Stimulated activated naive CD4-positive, alpha-beta T cell (primary cell): Measurements from ENCODE around the gene MIPOL1.
"Not testable (repeated sequence)": the region's sequence is repeated elsewhere in the genome, so short reads cannot be mapped to it uniquely, and the experiment has no call there.

Experiments used
- DNase-seq, 6 experiments: peaks; one replicate each; lab custom pipeline; 2025; lab: John Stamatoyannopoulos, UW

MIPOL1 gene

DNA sequence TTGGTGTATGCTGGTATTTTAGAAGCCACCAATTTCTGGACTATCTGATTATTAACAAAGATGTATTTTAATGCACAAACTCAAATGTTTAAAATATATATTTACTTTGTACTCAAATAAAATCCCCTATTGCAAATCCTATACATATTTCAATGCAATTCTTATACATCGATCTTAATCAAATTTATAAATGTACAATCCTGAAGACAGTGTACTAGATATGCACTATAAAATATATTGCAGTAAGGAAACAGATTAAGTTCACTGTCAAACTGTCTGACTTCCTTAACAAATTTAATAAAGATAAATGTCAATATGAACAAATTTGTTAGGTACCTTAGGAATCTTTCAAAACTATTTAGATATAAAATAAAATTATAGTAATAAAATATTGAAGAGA, 353.4 kb downstream of the MIPOL1 start:
- DNase-seq: no peak

DNA sequence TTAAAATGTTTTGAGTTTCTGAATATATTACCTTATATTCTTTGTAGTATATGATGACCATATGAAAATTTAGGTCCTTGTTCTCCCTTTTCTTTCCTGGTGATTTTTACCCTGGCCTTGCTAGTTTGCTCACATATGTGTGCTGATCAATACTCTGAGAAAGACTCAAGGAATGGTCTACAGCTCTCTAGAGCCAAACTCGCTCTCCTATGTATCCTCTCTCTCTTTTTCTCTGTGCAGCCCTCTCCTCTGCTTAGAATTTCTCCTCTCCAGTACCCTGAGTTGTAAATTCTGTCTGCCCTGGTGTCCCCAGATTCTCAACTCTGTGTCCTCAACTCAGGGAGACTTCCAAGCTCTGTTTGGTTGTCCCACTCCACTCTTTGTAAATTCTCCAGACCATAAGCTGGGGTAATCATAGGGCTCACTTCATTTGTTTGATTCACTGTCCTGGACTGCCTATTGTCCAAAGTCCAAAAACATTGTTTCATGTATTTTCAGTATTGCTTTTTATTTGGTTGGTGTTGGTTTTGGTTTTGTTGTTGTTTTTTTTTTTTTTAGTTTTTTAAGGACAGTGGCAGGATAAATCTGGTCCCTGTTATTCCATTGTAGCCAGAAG, 356.3 kb downstream of the MIPOL1 start:
- no peak for DNase-seq

DNA sequence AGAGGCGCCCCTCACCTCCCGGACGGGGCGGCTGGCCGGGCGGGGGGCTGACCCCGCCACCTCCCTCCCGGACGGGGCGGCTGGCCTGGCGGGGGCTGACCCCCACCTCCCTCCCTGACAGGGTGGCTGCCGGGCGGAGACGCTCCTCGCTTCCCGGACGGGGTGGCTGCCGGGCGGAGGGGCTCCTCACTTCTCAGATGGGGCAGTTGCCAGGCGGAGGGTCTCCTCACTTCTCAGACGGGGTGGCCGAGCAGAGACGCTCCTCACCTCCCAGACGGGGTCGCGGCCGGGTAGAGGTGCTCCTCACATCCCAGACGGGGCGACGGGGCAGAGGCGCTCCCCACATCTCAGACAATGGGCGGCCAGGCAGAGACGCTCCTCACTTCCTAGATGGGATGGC, 357.9 kb downstream of the MIPOL1 start:
- not testable (repeated sequence) for DNase-seq

DNA sequence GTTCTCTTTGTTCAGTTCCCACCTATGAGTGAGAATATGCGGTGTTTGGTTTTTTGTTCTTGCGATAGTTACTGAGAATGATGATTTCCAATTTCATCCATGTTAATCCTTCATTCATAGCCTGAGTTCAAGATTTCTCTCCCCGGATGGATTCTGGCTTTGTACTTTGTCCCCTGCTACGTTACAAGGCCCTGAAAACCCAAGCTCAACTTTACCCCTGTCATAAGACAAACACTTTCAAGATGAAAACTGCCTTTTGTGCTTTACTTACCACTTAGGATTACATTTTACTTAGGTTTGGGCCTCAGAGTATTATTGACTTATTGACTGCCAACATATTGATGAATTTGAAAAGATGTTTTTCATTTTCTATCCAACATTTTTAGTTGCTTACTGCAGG, 361.0 kb downstream of the MIPOL1 start:
- no peak for DNase-seq

DNA sequence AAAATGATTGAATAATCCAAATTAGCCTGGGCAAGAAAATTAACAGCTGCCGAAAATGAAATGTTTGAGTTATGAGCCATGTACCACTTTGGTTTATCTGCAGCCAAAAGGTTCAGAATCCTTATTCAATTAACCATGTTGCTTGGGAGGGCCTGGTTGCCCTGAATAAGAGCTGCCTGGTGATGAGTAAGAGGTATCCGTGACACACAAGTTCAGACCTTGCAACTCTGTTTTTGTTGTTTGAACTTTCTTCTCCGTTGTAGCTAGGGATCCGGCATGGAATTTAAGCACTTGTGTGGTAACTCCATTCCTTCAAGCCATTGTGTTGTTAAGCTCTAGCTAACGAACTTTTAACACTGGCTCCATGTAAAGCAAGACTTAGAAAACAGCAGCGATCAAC, 361.6 kb downstream of the MIPOL1 start:
- DNase-seq: no peak

DNA sequence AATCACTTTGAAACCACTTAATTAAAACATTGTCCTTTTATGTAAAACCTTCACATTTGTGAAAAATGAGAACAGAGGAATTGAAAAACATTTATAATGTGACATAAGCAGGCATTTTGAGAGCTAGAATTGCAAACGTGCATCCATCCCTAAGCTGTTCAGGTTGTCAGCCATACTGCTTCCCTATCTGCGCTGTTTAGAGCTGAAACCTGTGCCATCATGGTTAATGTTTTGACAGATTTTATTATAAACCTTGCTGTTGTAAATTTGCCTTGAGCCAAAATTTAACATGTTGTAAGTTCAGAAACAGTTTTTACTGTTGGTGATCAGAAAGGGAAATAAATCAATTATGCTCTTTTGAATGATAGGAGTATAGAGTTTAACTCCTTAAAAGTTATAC, 365.5 kb downstream of the MIPOL1 start:
- DNase-seq: no peak

DNA sequence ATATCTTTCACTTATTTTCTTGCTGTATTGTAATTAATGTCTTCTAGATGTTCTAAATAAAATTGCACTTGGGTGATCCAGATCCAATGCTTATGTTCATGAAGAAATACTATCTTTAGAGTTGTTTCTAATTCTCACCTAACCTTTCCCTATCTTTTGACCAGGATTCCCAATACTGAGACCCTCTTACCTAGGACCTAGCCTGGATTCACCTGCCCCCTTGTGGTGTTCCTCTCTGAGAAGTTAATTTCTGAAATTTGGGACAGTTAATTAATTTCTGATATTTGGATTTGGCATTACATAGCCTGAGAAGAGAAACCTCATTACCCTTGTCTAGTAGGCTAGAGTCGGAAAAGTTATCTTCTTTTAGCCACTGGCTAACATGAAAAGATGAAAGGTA, 367.8 kb downstream of the MIPOL1 start:
- no peak for DNase-seq

DNA sequence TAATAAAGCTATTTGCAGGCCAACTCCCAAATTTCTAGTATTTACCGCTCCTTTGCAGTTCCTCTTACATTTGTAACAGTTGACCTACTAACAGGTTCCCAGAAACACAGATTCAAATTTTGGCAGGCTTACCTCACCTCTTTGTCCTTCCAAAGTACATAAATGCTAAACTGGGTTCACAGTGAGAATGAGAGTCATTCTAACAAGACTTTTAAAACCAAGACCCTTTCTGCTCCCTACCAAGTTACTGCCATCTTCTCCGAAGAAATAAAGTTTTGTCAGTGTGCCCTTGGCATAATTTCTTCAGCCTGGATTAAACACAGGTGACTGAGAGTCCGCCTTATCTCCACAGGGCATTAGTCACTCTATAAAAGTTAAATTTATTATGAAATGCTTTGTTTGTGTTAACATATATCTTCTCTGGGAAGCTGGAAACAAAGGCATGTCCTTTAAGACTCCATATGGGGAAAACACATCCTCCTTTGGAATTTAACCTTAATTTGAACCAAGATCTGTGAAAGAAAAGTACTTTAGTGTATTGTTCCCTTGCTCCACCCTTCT, 369.2 kb downstream of the MIPOL1 start:
- DNase-seq: no peak

DNA sequence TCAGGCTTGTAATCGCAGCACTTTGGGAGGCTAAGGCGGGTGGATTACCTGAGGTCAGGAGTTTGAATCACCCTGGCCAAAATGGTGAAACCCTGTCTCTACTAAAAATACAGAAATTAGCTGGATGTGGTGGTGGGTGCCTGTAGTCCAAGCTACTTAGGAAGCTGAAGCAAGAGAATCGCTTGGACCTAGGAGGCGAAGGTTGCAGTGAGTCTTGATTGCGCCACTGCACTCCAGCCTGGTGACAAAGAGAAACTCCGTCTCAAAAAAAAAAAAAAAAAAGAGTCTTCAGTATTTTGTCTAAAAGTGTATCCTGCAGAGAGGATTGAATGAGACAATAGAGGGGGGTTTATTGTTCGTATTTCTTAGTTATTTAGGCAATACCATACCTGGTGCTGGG, 372.0 kb downstream of the MIPOL1 start:
- DNase-seq: no peak

DNA sequence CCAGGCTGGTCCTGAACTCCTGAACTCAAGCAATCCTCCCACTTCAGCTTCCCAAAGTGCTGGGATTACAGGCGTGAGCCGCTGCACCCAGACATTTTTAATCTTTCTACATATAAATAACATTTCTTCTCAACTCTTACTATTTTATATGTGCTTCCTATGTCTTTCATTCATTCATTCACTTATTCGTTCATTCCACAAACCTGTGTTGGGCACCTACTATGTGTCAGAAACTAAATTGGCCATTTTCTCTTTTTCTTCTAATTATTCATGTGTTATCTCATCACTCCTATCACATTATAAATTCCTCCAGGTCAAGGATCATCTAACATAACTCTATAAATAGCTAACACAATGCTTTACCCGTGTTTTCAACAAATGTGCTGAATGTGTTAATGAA, 373.7 kb downstream of the MIPOL1 start:
- DNase-seq: no peak

DNA sequence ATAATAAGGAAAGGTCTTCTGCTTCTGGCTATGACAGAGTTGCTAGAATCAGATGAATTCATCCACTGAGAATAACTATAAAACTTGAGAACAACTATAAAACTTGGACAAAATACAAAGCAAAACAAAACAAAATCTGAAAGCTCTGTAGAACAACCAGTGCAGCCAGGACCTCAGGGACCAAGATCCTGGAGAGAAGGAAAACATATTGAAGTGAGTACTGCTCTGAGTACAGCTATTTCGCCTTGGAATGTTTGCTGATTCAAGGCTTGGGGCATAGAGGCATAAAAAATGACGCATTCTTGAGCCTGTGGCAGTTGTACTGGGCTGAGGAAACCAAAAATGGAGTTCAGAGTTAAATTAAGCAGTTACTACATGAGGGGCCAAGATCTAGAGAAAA, 375.6 kb downstream of the MIPOL1 start:
- no peak for DNase-seq

DNA sequence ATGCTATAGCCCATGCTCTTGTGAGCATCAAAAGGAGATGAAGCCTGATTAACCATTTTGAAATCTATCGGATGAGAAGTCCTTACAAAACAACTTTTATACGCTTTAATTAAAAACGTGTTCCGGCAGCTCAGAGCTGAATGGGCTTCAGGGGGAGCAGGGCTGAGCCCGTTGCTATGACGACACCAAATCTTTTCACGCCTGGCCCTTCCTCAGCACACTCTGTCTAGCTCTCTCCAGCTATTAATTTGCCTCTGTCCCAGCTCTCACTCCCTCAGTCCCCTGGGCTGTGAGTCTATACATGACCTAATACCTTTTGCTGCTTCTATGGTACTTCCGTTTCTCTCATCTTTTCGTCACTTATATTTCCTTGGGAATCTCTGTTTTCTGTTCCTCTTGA, 381.5 kb downstream of the MIPOL1 start:
- no peak for DNase-seq

DNA sequence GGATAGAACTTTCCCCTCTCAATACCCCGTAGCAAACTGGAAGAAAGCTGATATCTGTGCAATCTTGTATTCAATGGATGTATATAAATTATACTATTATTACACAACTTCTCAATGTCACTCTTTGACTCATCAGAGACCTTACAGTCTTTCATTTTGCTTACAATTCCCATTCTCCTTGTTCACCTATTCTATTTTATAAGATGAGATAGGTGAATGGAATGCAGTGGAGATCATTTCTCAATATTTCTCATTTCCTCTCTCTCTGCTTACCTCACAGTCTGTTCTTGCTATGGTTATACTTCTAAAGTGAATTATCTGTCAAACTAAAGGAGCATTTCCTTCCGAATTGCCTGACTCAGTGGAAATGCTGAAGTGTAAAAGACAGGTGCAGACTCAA, 382.4 kb downstream of the MIPOL1 start:
- DNase-seq: no peak

DNA sequence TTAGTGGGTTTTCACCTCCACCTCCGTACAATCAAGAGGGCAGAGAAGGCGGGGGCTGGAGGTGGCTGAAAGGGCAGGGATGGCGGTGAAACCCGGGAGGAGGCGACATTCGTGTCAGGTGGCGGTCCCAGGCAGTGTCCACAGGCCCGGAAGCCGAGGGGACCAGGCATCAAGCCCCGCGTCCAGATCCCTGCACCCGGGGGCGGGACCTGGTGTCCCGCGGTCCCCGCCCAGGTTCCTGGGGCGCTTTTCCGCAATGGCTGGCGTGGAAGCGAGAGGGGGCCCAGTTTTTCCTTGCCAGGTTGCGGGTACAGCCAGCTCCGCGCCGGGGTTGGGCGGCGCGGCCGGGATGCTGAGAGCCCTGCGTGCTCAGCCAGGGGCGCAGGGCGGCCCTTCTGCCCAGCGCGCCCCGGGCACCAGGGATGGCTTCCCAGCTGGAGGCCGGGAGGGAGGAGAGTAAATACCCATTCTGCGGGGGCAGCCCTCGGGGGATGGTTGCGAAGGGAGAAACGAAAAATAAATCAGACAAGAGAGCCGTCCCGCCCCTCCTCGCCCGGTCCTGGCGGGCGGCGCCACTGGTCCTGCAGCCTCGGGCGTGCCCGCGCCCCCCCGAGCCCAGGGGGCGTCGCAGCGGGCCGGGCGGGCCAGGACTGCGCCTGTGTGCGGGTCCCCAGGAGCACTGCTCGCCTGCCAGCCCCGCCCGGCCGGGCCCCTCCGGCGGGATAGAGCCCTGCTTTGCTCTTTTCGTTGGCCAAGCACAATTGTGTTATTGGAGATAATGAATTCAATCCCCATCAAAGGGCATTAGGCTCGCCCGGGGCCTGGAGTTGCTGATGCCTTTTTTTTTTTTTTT, 385.8 kb downstream of the MIPOL1 start:
- DNase-seq: no peak

DNA sequence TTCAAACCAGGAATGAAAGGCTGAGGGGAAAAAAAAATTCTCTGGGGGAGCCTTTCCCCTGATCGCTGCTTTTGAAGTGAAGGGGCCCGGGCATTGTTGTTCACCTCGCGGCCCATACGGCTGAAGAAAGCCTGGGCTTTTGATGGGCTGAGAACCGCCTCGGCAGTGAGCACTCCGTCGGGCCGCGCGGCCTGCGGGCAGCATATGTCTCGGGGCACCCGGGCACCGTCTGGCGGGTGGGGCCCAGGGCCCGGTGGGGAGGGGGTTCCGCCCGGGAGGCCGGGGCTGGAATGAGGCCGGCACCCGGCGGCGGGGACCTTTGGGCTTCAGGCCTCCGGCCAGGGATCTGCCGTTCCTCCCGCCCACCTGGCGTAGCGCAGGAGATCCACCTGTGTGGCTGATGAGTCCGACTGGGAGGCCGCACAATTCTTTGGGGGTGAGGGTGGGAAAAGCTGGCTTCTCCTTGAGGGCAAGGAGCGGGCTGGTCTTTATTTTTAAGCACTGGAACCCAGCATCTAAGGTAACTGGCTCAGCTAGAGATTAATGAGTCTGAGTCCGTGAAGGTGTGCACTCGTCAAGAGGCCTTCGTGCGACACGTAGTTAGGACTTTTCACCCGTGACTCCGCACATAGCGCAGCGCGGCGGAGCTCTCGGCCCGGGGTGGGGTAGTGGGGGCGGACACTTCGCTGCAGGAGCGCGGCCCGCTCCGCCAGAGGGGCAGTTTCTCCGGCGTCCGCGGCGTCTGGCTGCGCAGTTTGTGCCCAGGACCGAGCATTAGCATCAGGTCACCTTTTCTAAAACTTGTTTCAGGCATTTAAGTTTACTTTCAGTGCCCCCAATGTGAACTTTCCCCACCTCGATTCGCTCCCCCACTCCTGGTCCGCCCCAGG, 386.7 kb downstream of the MIPOL1 start:
- DNase-seq: no peak

DNA sequence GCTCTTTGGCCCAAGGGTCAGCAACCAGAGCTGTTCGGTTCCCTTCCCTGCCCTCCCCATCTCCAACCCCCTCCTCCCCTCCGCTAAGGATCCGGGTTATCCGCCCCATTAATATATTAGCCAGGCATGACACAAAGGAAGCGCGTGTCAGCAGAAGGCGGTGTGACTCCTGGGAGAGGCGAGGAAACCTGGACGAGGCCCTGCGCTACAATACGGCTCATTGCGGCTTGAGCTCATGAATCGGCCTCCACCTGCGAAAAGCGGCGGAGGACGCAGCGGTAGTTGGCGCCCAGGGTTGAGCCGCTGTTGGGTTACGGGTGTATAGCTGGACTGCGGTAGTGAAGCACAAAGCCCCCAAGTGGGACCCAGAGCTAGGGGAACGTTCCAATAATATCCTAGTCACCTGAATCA, 387.4 kb downstream of the MIPOL1 start:
- no peak for DNase-seq

DNA sequence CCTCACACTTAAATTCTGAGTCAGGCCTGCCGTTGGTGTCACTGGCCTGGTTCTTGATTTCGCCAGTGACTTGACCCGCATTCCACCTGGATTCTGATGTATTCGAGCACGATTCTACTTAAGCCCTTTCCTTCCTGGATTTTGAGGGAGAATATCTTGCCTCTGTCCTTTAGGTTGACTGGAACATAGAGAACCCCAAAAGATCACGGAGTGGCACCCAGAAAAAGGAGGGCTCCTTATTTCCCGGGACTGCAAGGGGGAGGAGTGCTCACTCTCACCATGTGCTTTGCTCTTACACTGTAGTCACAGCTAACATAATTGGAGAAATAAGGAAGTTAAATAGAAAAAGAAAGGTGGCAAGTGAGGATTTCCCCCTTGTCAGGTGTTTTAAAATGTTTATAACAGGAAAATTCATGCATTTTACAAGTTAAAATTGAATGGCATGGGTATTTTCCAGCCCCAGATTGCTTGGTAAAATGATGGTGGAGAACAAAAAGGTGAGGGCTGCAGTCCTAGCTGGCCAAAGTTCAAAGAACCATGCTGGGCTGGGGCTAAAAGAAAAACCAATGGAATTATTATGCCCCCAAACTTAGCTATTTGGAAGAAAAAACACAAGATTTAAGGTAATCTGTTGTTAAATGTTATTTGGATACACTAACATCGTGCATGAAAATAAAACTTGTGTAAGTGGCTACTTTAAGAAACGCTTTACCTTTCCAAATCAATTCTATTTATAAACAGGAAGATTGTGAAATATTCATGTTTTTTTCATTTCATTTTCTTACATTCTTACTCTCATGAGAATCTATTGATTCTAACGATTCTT, 388.4 kb downstream of the MIPOL1 start:
- no peak for DNase-seq

DNA sequence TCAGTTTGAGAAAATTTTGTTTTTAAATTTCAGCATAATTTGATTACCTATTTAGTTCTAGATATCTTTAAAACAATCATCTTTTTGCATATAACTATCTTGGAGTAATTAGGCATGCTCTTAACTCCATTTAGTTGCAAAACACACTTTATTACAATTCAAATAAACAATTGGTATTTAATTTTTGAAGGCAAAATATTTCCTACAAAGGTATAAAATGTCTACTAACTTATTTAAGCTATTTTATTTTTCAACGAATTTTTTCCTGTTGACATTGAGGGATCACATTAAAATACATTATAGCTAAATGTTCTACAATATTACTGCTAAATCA, 389.0 kb downstream of the MIPOL1 start:
- DNase-seq: no peak

DNA sequence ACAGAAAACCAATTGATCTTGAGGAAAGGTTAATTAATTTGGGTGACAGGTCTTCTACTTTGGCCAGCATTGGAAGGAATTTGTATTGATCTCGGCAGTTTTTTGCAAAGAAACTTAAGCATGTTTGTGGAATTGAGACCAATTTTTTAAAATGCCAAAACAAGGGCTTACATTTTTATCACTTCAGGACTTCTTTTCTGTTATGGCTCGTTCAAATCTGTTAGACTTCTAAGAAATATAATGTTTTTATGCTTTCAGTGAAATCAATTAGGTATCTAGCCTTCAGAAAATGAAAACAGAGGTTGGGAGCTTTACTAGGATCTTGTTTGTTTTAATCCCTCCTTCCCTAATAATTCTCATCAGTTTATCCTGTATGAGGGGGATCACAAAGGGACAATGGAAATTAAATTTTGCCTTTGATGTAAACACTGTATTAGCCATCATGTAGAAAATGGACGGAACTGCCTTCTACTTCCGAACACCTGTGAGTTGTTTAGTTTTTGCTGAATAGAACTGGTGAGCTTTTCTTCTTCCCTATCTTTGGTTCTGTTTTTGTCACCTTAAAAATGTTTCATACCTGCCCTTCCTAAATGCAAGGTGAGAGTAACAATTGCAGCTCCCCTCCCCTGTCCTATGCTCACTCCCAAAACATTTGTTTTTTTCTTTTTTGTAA, 389.5 kb downstream of the MIPOL1 start:
- no peak for DNase-seq

DNA sequence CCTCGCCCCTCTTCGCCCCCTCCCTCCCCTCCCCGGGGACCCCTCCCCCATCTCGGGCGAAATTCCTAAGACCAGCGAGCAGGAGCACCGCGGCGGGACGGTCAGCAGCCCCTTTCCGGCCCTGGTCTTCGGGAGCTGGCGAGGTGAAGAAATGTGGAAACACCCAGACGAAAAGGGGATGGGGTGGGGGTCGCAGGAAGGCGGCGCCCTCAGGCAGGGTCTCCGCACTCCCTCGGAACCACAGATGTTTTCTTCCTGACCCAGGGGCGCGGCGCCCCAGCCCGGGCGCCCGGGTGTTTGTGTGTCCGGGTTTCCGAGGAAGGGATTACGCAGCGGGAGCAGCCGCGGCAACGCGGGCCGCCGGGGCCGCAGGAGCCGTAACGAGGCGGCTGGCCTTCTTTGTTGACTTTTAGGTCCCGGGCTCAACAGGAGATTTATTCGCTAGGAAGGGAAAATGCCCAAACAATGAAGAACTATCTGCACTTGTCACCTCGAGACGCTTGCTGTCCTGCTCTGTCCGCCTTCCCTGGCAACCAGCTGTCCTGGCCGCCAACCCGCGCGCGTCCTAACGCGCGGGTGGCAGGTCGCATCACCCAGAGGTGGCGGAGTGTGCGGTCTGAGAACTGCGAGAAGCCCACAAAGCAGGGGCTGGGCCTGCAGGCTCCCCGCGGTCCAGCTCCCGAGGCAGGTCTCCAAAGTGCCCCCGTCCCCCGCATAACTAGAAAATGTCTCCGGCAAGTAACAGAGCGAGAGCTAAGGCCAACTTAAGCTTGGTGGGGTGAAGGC, 390.3 kb downstream of the MIPOL1 start:
- DNase-seq: no peak

DNA sequence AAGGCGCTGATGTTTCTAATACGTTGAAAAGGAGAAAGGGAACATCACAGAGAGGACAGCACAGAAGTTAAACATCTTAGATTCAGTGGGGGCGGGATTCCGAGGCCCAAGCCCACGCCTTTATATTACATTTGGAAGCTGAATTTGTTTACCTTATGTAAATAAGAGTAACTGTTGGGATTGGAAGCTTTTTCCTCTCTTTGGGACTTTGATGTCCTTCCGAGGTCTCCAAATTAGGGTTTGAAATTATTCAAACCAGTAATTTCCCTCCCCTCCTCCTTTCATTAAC, 390.9 kb downstream of the MIPOL1 start:
- DNase-seq: no peak
